NCI-H345 treated with DMSO at 0.1 percent for 48 hours (cell line): Measurements from ENCODE around the gene RAB3GAP2.
A peak's percentile ranks its signal among the peaks of the same experiment; 100 is the strongest.
"Not testable (repeated sequence)": the region's sequence is repeated elsewhere in the genome, so short reads cannot be mapped to it uniquely, and the experiment has no call there.

Experiments
- DNase-seq: peaks from one replicate; lab custom pipeline; 2025; ENCODE audit not compliant: unreplicated experiment; lab: John Stamatoyannopoulos, UW

The RAB3GAP2 gene

DNA sequence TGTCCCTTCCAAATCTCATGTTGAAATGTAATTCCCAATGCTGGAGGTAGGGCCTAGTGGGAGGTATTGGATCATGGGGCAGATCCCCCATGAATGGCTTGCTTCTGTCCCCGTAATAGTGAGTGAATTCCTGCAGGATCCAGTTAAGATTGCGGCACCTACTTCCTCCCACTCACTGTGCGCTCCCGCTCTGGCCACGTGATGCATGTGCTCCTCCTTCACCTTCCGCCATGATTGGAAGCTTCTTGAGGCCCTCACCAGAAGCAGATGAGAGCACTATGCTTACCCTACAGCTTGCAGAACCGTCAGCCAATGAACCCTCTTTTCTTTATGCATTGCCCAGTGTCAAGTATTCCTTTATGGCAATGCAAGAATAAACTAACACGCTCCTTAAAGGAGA is 14.9 kb upstream of the RAB3GAP2 start:
- no peak for DNase-seq

DNA sequence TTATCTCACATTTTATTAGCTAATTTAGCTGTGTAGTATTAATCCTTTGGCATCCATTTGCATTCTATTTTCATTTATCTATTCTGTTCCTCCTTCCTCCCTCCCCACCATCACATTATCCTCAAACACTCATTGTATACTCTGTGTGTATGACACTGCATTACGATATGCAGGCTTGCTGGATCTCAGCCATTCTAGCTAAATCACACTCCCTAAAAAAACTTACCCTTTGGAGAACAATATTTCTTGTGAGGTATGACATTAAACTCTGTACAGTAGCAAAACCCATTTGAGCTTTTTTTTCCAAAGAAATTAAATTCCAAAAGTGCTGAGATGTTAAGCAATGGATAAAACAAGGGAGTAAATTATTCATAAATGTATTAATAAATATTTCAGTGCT is 11.4 kb upstream of the RAB3GAP2 start:
- DNase-seq: no peak

DNA sequence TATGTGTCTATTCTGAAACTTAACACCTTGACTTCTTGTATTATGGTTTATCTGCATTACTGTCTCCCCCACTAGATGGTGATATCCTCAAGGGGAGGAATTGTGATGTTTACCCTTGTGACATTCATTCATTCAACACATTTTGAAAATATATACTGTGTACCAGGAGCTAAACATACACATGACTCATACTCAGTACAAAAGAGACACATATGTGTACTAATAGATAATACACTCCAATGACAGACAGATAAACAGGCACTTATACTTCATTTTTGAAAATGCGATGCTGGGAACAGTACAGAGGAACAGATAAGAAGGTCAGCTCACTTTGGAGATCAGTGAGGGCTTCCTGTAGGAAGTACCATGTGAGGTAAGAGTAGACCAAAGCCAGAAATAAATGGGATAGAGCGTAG is 8.9 kb upstream of the RAB3GAP2 start:
- no peak for DNase-seq

DNA sequence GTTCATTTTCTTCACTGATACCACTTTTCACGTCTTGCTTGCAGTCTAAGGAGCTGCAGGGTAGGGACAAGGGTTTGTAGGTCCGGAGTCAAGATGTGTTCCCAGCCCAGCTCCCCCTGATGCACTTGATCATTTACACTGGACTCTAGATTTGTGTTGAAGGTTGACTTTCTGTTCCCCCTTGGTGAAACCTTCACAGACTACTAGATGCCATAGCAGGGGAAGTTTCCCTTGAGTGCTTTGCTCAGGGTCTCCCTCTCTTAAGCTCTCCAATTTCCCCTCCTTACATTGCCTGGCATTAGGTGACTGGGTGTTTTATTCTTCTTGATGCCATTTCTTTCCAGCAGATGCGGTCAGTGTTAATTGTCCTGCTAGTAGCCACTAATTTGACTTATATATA is 8.0 kb upstream of the RAB3GAP2 start:
- no peak for DNase-seq

DNA sequence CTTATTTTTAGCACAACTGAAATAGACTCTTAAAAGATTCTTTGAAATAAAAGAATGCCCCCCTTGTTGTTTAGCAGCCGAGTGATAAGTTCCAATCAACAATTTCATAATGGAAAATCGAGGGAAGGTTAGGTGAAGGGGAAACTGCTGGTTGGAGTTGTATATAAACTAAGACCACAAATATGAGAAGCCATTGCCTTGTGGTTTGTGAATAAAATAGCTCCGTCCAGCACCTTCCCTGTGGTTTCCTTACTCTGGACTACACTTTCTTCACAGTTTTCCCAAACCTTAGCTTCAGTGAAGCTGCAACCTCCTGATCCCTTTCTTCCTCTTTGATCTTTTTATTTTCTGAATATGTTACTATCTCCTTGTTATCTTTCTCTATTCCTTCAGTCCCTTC is 6.7 kb upstream of the RAB3GAP2 start:
- DNase-seq: no peak

DNA sequence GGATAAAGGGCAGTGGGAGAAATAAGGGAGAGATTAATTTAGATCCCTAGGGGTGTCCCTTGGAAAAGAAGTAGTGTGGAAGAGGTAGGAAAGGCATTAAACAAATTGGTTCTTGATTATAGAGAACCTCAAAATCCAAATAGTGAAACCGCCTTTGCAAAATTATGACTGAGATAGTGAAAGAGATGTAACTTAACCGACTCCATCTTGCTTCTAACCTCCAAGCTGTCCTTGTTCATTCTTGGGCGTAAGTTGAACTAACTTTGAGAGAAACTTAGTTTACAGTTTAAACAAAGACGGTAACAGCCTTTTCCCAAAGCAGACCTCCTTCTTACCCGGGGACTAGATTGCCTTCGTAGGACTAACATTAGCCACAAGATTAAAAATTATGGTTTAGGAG is 3.2 kb upstream of the RAB3GAP2 start:
- no peak for DNase-seq

DNA sequence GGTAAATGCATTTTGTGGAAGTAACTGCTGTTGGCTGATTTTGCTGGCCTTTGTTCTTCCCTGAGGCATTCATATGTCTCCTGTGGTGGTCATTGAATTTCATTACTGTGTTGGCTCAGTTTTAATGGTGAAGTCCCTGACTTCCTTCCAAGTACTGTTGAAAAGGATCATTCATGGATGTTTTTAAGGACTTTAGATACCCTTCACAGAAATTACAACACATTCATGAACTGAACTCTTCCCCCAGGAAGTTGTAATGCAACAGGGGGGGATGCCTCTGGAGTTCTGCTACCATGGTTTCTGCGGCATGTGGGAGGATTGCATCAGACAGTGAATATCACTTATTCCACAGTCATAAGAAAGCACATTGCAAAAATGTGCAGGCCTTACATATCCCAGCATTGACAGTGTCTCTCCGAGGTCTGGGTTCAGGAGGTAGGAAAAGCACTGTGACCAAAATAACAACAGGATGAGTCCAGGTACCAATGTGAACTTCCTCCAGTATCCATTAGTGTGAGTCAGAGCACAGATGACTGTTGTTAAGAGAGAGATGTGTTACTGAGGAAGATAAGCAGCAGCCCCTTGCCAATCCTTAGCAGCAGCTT is 2.1 kb upstream of the RAB3GAP2 start:
- DNase-seq: no peak

DNA sequence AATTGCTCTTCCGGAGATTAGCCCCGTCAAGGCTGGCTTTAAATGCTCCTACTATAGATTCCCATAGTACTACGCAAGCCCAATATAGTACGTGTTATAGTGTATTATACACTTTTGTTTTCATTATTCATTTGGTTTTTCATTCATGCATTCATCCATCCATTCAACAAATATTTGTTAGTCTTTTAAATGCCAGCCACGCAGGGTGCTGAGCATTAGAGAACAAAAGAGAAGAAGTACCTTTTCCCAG is 513 bp upstream of the RAB3GAP2 start:
- peak; percentile 71 for DNase-seq

DNA sequence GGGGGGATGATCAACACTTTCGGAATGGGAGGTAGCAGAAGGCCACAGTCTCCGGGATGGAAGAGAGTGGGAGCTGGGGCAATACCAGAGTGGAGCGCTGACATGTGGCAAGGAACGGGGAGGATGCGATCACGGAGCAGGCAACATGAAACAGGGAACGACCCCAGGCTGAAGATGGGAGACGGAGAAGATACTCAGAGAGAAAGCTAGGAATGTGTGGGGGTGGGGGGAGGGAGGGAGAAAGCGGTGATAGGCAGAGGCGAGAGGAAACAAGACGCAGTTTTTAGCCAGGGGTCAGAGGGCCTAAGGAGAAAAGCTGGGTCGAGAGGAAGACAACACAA is 577 bp downstream of the RAB3GAP2 start:
- no peak for DNase-seq

DNA sequence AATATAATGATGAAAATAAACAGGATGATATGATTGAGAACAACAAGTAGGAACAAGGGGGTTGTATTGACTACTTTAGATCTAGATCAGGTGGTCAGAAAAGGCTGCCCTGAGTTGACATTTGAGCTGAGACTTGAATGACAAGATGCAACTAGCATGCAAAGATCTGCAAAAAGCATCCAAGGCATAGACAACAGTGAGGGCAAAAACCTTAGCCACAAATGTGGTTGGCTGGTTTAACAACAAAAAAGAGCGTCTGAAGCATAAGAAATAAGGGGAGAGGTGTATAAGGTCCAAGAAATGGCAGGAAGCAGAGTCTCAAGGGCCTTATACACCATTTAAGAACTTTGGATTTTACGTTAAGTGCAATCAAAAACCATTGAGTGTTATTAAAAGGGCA is 3.2 kb downstream of the RAB3GAP2 start:
- DNase-seq: no peak

DNA sequence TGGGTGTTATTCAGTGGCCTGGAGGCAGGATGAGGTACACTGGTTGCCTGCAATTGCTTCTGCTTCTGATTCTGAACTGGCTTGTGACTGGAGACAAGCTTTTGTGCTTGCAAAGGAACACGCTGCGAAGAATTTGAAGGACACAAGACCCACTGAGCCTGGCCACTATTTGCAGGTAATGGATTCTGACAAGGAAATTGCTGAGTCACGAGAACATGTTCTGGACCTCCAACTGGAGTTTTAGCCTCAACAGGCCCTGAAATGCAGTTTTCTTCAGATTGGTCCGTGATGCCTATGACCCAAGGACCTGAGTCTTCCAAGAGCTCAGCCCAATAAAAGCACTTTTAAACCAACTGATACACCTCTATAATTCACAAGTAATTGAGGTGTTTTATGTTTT is 4.6 kb downstream of the RAB3GAP2 start:
- no peak for DNase-seq

DNA sequence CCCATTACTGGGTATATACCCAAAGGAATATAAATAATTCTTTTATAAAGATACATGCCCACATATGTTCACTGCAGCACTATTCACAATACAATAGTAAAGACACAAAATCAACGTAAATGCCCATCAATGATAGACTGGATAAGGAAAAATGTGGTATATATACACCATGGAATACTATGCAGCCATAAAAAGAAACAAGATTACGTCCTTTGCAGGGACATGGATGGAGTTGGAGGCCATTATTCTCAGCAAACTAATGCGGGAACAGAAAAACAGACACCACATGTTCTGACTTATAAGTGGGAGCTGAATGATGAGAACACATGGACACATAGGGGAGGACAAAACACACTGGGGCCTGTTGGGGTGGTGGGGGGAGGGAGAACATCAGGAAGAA is 12.0 kb downstream of the RAB3GAP2 start:
- not testable (repeated sequence) for DNase-seq

DNA sequence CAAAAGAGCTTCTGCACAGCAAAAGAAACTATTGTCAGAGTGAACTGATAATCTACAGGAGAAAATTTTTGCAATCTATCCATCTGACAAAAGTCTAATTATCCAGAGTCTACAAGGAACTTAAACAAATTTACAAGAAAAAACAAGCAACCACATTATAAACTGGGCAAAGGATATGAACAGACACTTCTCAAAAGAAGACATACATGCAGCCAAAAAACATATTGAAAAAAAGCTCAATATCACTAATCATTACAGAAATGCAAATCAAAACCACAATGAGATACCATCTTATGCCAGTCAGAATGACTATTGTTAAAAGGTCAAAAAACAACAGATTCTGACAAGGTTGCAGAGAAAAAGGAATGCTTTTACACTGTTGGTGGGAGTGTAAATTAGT is 12.5 kb downstream of the RAB3GAP2 start:
- not testable (repeated sequence) for DNase-seq

DNA sequence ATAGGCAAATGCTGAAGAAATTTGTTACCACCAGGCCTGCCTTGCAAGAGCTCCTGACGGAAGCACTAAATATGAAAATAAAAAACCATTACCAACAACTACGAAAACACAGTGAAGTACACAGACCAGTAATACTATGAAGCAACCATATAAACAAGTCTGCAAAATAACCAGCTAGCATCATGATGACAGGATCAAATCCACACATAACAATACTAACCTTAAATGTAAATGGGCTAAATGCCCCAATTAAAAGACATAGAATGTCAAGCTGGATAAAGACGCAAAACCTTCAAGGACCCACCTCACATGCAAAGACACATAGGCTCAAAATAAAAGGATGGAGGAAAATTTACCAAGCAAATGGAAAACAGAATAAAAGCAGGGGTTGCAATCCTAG is 16.1 kb downstream of the RAB3GAP2 start:
- not testable (repeated sequence) for DNase-seq

DNA sequence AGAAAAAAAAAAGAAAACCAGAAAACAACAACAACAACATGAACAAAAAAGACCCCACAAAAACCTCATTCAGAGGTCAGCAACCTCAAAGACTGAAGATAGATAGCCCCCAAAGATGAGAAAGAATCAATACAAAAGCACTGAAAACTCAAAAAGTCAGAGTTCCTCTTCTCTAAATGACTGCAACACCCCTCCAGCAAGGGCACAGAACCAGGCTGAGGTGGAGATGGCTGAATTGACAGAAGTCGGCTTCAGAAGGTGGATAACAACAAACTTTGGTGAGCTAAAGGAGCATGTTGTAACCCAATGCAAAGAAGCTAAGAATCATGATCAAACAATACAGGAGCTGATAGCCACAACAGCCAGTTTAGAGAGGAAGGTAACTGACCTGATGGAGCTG is 17.0 kb downstream of the RAB3GAP2 start:
- no peak for DNase-seq

DNA sequence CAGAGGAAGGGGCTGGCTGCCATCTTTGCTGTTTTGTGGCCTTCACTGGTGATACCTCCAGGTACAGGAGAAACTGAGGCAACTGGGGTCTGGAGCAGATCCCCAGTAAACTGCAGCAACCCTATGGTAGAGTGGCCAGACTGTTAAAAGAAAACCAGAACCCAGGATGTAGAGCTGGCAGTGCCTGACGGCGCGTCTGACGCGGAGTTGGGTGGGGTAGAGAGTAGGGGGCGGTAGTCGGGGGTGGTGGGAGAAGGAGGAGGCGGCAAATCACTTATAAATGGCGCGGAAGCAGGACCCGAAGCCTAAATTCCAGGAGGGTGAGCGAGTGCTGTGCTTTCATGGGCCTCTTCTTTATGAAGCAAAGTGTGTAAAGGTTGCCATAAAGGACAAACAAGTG is 19.0 kb downstream of the RAB3GAP2 start:
- not testable (repeated sequence) for DNase-seq

DNA sequence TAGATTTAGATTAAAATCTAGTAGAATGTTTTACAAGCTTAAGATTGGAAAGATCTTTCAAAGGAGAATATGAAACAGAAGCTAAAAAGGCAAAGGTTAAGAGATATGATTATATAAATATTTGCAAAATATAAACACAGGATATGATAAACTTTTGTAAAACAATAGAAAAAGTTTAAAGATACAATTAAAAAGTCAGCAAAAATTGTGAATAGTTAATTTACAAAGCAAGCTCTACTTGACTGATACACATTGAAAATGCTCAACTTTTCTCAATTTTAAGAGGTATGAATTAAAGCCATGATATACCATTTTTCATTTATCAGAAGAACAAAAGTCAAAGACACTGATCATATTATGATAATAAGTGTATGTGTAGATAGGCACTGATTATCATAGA is 21.0 kb downstream of the RAB3GAP2 start:
- no peak for DNase-seq

DNA sequence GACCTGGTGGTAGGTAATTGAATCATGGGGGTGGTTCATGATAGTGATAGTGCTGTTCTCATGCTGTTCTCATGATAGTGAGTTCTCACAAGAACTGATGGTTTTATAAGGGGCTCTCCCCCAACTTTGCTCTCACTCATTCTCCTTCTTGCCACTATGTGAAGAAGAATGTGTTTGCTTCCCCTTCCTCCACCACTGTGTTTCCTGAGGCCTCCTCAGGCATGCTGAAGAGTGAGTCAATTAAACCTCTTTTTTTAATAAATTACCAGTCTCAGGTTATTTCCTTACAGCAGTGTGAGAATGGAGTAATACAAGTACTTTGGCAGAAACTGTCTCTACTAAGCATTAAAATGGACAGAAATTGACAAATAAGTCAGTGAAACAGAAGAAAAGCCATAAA is 21.6 kb downstream of the RAB3GAP2 start:
- no peak for DNase-seq

DNA sequence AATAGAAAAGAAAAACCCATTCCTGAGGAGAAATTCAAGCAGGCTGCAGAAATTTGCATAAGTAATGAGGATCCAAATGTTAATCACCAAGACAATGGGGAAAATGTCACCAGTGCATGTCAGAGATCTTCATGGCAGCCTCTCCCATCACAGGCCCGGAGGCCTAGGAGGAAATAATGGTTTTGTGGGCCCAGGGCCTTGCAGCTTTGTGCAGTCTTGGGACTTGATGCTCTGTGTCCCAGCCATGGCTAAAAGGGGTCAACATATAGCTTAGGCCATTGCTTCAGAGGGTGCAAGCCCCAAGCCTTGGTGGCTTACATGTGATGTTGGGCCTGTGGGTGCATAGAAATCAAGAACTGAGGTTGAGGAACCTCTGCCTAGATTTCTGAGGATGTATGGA is 22.7 kb downstream of the RAB3GAP2 start:
- DNase-seq: no peak

DNA sequence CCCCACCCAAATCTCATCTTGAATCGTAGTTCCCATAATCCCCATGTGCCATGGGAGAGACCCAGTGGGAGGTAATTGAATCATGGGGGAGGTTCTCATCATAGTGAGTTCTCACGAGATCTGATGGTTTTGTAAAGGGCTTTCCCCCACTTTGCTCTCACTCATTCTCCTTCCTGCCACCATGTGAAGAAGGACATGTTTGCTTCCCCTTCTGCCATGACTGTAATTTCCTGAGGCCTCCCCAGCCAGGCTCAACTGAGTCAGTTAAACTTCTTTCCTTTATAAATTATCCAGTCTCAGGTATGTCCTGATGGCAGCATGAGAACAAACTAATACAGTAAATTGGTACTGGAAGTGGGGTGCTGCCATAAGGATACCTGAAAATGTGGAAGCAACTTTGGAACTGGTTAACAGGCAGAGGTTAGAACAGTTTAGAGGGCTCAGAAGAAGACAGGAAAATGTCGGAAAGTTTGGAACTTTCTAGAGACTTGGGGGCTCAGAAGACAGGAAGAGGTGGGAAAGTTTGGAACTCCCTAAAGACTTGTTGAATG is 23.5 kb downstream of the RAB3GAP2 start:
- DNase-seq: not testable (repeated sequence)

DNA sequence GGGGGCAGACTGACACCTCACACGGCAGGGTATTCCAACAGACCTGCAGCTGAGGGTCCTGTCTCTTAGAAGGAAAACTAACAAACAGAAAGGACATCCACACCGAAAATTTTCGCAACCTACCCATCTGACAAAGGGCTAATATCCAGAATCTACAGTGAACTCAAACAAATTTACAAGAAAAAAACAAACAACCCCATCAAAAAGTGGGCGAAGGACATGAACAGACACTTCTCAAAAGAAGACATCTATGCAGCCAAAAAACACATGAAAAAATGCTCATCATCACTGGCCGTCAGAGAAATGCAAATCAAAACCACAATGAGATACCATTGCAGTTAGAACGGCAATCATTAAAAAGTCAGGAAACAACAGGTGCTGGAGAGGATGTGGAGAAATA is 26.4 kb downstream of the RAB3GAP2 start:
- not testable (repeated sequence) for DNase-seq

DNA sequence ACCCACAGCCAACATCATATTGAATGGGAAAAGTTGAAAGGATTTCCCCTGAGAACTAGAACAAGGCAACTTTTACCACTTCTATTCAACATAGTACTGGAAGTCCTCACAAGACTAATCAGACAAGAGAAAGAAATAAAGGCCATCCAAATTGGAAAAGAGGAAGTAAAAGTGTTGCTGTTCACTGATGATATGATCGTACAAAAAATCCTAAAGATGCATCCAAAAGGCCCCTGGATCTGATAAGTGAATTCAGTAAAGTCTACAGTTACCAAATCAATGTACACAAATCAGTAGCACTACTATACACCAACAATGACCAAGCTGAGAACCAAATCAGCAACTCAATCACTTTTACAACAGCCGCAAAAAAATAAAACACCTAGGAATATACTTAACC is 28.3 kb downstream of the RAB3GAP2 start:
- DNase-seq: no peak

DNA sequence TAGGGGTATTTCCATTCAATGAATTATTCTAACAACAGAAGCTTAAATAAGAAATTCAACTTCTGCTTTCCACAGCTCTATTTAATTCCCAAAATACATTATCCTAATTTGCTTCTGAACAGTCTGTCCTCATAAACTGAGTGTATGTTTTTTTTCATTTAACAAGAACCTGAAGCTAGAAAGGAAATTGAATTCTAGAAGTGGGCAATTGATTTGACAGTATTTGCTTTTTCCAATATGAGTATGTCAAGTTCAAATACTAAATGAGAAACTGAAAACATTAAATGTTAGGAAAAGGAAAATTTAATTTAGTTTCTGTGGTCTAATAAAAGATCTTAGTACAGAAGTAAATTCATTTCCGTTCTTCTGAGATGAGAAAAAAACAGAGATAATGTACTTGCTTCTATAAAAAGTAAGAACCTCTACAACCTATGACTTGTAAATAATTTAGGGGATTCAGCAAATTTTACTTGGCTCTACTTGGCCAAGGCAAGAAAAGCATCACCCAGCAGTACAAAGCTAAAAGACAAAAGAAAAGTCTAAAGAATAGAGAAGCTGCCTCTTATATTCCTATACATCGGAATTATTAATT is 31.1 kb downstream of the RAB3GAP2 start:
- DNase-seq: no peak
